Measurements from ENCODE around the gene TMEM63C. TPM values are rescaled to one million over a fixed set of nuclear protein-coding genes. Genes with fewer than 3 reads are reported as not detected.

The TMEM63C gene
- total RNA-seq, 6 donors from 2014 or later, result 0.15 to 8.3 (median 0.80) TPM; not detected in 2

DNA sequence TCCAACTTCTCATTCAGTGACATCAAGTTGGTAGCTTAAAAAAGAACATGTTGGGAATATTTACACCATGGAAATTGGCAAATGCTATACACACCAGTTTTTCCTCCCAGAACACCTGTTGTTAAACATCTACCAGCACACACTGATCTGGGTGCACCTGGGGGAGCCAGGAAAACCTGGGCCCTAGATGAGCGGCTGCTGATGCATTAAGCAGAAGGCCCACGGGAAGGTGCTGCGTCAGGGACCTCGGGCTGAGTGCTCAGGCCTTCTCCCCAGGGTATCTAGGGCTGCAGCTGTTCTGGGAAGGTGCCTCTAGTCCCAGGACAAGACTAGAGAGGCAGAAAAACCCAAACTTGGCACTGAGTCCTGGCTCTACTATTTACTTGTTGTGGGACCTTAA is 92.2 kb downstream of the TMEM63C start:
- DNase-seq (no peak), ATAC-seq (ENCODE audit: low FRiP score in 2 of 2) (no peak)
- WGBS, 2 donors, result 78 to 93% methylated on average over 3 to 4 of the region's 4 CpGs
- Histone ChIP-seq H3K27ac (no peak overlapping the region), H3K4me1 (peaks cover 0 to 11% (median 0%) of the 10 kb centered on the region in 4 donors), H3K4me3 (no peak overlapping the region), H3K36me3 (peaks cover 0 to 27% (median 13%) of the 10 kb centered on the region in 4 donors), H3K9me3 (no peaks in the 10 kb centered on the region), H3K27me3 (peaks cover 0 to 14% (median 9%) of the 10 kb centered on the region in 4 donors)
- TF ChIP-seq POLR2AphosphoS5 (IDR thresholded peaks at IDR 0.05) (no peak), EP300 (IDR thresholded peaks at IDR 0.05) (no peak), CTCF (IDR thresholded peaks at IDR 0.05) (no peak), POLR2A (IDR thresholded peaks at IDR 0.05) (no peak)

DNA sequence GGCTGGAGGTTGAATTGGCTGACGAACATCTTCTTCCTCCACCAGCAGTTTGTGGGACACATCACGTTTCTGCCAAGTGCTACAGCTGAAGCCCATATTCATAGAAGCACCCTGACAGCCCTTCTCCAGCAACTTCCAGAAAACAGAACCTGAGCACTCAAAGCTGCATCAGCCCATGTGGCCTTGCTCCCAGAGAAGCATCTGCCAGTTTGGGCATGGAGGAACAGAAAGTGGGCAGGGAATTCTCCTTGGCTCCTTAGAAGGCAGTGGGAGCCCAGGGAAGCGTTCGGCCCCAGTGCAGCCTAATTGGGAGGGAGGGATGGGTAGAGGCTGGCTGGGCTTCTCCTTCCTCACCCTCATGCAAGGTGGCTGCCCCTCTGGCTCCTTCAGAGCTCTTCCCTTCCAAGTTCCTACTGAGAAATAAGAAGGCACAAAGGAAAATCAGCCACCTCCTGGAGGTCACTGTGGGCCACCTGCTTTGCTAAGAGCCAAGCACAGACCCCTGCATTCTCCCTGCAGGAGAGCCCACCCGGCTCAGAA is 93.5 kb downstream of the TMEM63C start:
- H3K27ac ChIP-seq, result no peak overlapping the region
- peaks cover 0 to 14% (median 9%) of the 10 kb centered on the region in 4 donors for H3K27me3 ChIP-seq
- H3K4me3 ChIP-seq, result no peak overlapping the region
- ATAC-seq (ENCODE audit: low FRiP score in 2 of 2) (no peak), DNase-seq (no peak)
- H3K36me3 ChIP-seq, result peaks cover 0 to 40% (median 23%) of the 10 kb centered on the region in 4 donors
- H3K9me3 ChIP-seq, result no peaks in the 10 kb centered on the region
- TF ChIP-seq POLR2AphosphoS5 (IDR thresholded peaks at IDR 0.05) (no peak), POLR2A (IDR thresholded peaks at IDR 0.05) (no peak), CTCF (IDR thresholded peaks at IDR 0.05) (no peak), EP300 (IDR thresholded peaks at IDR 0.05) (no peak)
- 78 to 87% methylated on average over 5 of the region's 5 CpGs for WGBS, 2 donors
- H3K4me1 ChIP-seq, result peaks cover 0 to 11% (median 0%) of the 10 kb centered on the region in 4 donors

- 53 to 62% methylated on average over 7 to 8 of the region's 8 CpGs for WGBS, 2 donors
- TF ChIP-seq POLR2AphosphoS5 (IDR thresholded peaks at IDR 0.05) (no peak), EP300 (IDR thresholded peaks at IDR 0.05) (no peak), POLR2A (IDR thresholded peaks at IDR 0.05) (no peak), CTCF (IDR thresholded peaks at IDR 0.05) (no peak)
- peaks cover 0 to 45% (median 26%) of the 10 kb centered on the region in 4 donors for H3K36me3 ChIP-seq
- no peak for DNase-seq
- ATAC-seq (ENCODE audit: low FRiP score in 2 of 2), result no peak
- no peaks in the 10 kb centered on the region for H3K9me3 ChIP-seq
- H3K4me3 ChIP-seq, result no peak overlapping the region
- H3K27ac ChIP-seq, result no peak overlapping the region
- peaks cover 0 to 11% (median 7%) of the 10 kb centered on the region in 4 donors for H3K27me3 ChIP-seq
- H3K4me1 ChIP-seq, result peaks cover 0 to 7% (median 0%) of the 10 kb centered on the region in 4 donors
These were observed 94.0 kb downstream of the TMEM63C start for GRCh38 chr14:77275601-77276017.

- H3K9me3 ChIP-seq, result no peaks in the 10 kb centered on the region
- TF ChIP-seq POLR2A (IDR thresholded peaks at IDR 0.05), result no peak
- TF ChIP-seq EP300 (IDR thresholded peaks at IDR 0.05), result no peak
- no peak for TF ChIP-seq POLR2AphosphoS5 (IDR thresholded peaks at IDR 0.05)
- TF ChIP-seq CTCF (IDR thresholded peaks at IDR 0.05), result no peak
- H3K4me3 ChIP-seq, result no peak overlapping the region
- H3K4me1 ChIP-seq, result no peaks in the 10 kb centered on the region
- peaks cover 0 to 52% (median 26%) of the 10 kb centered on the region in 4 donors for H3K36me3 ChIP-seq
- ATAC-seq (ENCODE audit: low FRiP score in 2 of 2), result no peak
- no peak overlapping the region for H3K27ac ChIP-seq
- H3K27me3 ChIP-seq, result peaks cover 0 to 3% (median under 1%) of the 10 kb centered on the region in 4 donors
- DNase-seq, result no peak
- 85 to 92% methylated on average over 3 to 15 of the region's 15 CpGs for WGBS, 2 donors
These were observed 94.8 kb downstream of the TMEM63C start for GRCh38 chr14:77276295-77276935.
